NOMO-1 treated with dmso at 0.1 percent for 144 hours (cell line): ENCODE measurements around the gene ELOVL4.

Source experiments
- DNase-seq: peaks from one replicate; lab custom pipeline; 2025; ENCODE audit not compliant: unreplicated experiment; lab: John Stamatoyannopoulos, UW

The ELOVL4 gene

GRCh38 chr6:79913369-79913768, 34.0 kb downstream of the ELOVL4 start:
- DNase-seq: no peak

- no peak for DNase-seq
Observed at GRCh38 chr6:79911992-79912391, 35.4 kb downstream of the ELOVL4 start.

- DNase-seq: no peak
Observed at GRCh38 chr6:79909517-79909916, 37.8 kb downstream of the ELOVL4 start.

- no peak for DNase-seq
Observed at GRCh38 chr6:79902046-79902445, 45.3 kb downstream of the ELOVL4 start.

GRCh38 chr6:79898076-79898475, 49.3 kb downstream of the ELOVL4 start:
- no peak for DNase-seq

GRCh38 chr6:79896075-79896449, 51.3 kb downstream of the ELOVL4 start:
- DNase-seq: no peak

GRCh38 chr6:79895382-79896074, 51.8 kb downstream of the ELOVL4 start:
- DNase-seq: no peak

GRCh38 chr6:79894939-79895338, 52.4 kb downstream of the ELOVL4 start:
- no peak for DNase-seq

GRCh38 chr6:79888587-79888986, 58.8 kb downstream of the ELOVL4 start:
- DNase-seq: no peak

- no peak for DNase-seq
Observed at GRCh38 chr6:79878142-79878748, 69.1 kb downstream of the ELOVL4 start.

- DNase-seq: peak; percentile 72
Observed at GRCh38 chr6:79874531-79875134, 72.7 kb downstream of the ELOVL4 start.

- peak; percentile 30 for DNase-seq
Observed at GRCh38 chr6:79872986-79873385, 74.4 kb downstream of the ELOVL4 start.

- no peak for DNase-seq
Observed at GRCh38 chr6:79872303-79872702, 75.0 kb downstream of the ELOVL4 start.

- peak; percentile 82 for DNase-seq
Observed at GRCh38 chr6:79869600-79870084, 77.7 kb downstream of the ELOVL4 start.

GRCh38 chr6:79869184-79869583, 78.2 kb downstream of the ELOVL4 start:
- DNase-seq: no peak

GRCh38 chr6:79868098-79868722, 79.1 kb downstream of the ELOVL4 start:
- peak; percentile 24 for DNase-seq
